ENCODE measurements around the gene USP2.

USP2 gene

DNA sequence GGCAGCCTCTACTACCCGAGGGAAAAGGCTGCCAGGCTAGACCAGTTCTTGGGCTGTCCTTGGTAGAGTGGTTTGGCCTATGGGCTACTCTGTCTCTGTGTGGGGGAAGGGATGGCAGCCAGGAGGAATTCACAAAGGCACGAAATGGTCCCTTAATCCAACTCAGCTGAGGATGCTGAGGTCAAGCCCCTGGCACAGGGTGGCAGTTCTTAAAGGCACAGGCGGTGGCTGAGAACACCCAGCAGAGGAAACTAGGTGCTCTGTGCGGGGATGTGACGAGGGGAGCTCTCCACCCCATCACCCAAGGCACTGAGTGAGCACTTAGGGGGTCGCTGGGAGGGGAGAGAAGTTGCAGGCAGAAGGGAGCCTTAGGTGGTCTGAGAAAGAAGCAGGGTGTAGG is 34.9 kb downstream of the USP2 start, which contains the start of gene MFRP:
Gene MFRP, minus strand, starts transcription at position 101 of the 400 bp plus-strand sequence. CDS start 192 bp downstream, outside the sequence.
- no peak within 1 kb of the TSS for H3K4me3 ChIP-seq
- no peak within 1 kb of the TSS for H3K27ac ChIP-seq
- TF ChIP-seq Cebpa-rat (IDR thresholded peaks at IDR 0.05), result no peak
- H3K4me1 ChIP-seq, result peaks cover 8% of the 10 kb centered on the region
- H3K4me2 ChIP-seq, result no peak within 1 kb of the TSS
- H3K36me3 ChIP-seq, result no peaks in the 10 kb centered on the region
- peaks cover 10% of the 10 kb centered on the region; the same call in 1 of the 2 replicates for H3K27me3 ChIP-seq
- H3K9ac ChIP-seq, result no peak within 1 kb of the TSS
- H4K20me1 ChIP-seq, result no peaks in the 10 kb centered on the region
- no peaks in the 10 kb centered on the region for H3K9me3 ChIP-seq

DNA sequence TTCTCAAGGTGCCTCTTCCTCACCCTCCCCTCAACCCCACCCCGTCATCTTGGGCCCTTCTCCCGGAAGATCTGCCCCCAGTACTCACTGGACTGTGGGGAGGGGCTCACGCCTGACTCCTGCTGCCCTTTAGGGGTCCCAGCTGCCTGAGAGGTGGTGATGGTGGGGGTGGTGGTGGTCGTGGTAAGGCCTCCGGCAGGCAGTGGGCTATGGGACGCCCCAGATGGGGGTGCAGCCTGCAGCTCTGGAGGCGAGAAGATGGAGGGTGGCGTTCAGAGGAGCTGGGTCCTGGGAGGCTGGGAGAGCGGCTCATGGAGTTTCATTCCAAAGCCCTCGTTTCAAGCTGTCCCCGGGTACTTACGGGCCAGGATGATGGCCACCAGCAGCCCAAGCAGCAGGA is 35.8 kb downstream of the USP2 start:
- H3K4me1 ChIP-seq, result peaks cover 17% of the 10 kb centered on the region
- H3K27ac ChIP-seq, result no peak overlapping the region
- H3K4me2 ChIP-seq, result no peak overlapping the region
- H3K9me3 ChIP-seq, result no peaks in the 10 kb centered on the region
- H4K20me1 ChIP-seq, result no peaks in the 10 kb centered on the region
- H3K27me3 ChIP-seq, result peaks cover 19% of the 10 kb centered on the region
- no peak overlapping the region for H3K9ac ChIP-seq
- no peak for TF ChIP-seq Cebpa-rat (IDR thresholded peaks at IDR 0.05)
- no peaks in the 10 kb centered on the region for H3K36me3 ChIP-seq
- H3K4me3 ChIP-seq, result no peak overlapping the region

DNA sequence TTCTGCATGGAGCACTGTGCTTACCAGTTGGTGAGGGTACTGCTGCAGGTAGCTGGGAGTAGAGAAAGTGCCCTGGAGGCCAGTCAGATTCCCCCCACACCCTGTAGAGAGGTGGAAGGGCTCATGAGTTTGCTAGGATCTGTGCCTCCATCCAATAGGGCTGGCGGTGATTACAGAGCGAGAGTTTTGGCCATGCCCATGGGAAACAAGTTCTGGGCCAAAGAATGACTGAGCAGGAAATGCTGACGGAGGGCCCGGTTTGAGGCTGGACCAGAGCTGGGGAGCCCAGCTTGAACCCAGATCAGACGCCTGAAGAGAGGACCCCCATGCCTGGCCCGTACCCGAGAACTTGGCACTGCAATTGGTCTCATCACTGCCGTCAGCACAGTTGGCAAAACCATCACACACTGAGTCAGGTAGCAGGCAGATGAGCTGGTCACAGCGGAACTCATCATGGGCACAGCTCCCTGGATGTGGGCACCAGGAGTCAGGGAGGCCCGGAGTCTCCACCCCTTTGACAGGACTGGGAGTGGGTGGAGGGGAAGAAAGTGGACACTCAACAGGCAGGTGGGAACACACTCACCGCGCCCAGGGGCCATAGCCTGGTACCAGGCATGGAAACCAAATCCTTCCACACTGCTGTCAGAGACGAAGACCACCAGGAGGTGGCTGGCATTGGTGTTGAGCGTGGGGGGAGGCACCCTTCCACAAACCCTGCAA is 37.0 kb downstream of the USP2 start:
- no peak overlapping the region for H3K9ac ChIP-seq
- no peak overlapping the region for H3K27ac ChIP-seq
- H3K4me3 ChIP-seq, result no peak overlapping the region
- no peaks in the 10 kb centered on the region for H3K36me3 ChIP-seq
- H4K20me1 ChIP-seq, result peaks cover 2% of the 10 kb centered on the region
- H3K4me2 ChIP-seq, result no peak overlapping the region
- TF ChIP-seq Cebpa-rat (IDR thresholded peaks at IDR 0.05), result no peak
- H3K27me3 ChIP-seq, result peaks cover 31% of the 10 kb centered on the region
- peaks cover 30% of the 10 kb centered on the region for H3K4me1 ChIP-seq
- no peaks in the 10 kb centered on the region for H3K9me3 ChIP-seq

DNA sequence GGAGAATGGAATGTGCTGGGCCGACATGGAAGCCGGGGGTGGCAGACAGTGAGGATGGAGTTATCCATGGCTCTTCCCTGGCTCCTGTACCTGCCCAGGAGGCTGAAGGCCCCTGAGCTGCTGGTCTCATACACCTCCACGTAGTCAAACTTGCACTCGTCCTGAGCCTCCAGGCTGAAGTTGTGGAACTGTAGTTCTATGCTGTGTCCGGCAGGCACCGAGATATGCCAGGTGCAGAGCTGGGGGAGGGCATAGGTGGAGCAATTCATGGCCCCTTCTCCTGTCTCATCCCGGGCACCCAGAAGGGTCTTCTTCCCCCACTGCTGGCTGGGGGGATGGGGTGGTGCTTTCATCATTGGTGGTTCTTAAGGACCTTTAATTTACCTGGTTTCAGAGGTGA is 37.8 kb downstream of the USP2 start:
- no peaks in the 10 kb centered on the region for H3K36me3 ChIP-seq

DNA sequence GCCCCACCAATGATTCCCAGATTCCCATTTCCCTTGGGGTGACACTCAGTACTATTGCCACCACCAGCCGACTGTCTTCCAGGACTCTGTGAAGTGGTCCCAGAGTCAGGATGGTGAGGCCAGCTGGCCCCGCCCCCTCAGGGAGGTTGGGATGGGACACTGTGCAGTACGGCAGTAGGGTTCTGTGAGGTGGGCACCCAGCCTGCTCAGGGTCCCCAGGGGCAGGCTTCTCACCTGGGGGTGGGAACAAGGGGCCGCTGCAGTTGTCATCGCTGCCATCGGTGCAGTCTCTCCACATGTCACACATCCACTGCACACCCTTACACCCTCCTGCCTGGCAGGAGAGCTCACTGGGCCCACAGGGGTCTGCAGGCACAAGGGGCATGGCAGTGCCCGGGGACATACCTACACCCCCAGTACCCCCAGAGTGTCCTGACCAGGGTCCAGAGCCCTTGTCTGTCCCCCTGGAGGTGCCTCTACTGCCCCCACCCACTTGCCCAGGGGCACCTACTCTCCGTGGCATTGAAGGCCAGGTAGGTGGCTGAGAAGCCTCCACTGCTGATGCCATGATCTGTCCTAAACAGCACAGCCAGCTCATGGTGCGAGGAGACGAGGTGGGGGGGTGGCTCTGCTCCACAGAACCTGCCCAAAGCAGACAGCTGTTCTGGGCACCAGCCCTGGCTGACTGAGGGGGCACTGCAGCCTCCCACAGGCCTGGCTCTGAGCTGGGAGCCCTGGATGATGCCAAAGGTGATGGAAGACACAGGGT is 38.9 kb downstream of the USP2 start:
- Histone ChIP-seq H3K4me1 (peaks cover 49% of the 10 kb centered on the region), H3K27me3 (peaks cover 42% of the 10 kb centered on the region), H3K36me3 (no peaks in the 10 kb centered on the region), H3K4me2 (peak overlapping the region; percentile 98), H3K9me3 (no peaks in the 10 kb centered on the region), H3K4me3 (no peak overlapping the region), H4K20me1 (peaks cover 14% of the 10 kb centered on the region), H3K9ac (no peak overlapping the region), H3K27ac (no peak overlapping the region)
- no peak for TF ChIP-seq Cebpa-rat (IDR thresholded peaks at IDR 0.05)

More for the DNA sequence above, 37.8 kb downstream of the USP2 start:
- H3K9ac ChIP-seq, result no peak overlapping the region
- H3K4me3 ChIP-seq, result no peak overlapping the region
- no peaks in the 10 kb centered on the region for H3K9me3 ChIP-seq
- TF ChIP-seq Cebpa-rat (IDR thresholded peaks at IDR 0.05), result no peak
- peaks cover 10% of the 10 kb centered on the region for H4K20me1 ChIP-seq
- peaks cover 39% of the 10 kb centered on the region for H3K27me3 ChIP-seq
- peaks cover 37% of the 10 kb centered on the region for H3K4me1 ChIP-seq
- no peak overlapping the region for H3K4me2 ChIP-seq
- H3K27ac ChIP-seq, result no peak overlapping the region

DNA sequence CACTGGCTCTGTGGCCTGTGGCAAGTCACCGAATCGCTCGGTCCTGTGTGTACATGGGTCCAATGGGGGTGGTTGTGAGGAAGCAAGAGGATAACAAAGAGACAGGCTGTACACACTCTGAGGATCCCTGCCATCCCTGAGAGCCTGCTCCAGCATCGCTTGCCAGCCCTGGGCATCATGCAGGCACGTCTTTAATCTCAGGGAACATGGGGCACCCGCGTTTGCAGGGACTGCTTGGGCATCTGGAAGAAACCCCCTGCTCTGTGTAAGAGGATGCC is 39.5 kb downstream of the USP2 start:
- H3K4me3 ChIP-seq, result no peak overlapping the region
- no peak for TF ChIP-seq Cebpa-rat (IDR thresholded peaks at IDR 0.05)
- H3K27me3 ChIP-seq, result peaks cover 42% of the 10 kb centered on the region
- H3K4me1 ChIP-seq, result peaks cover 55% of the 10 kb centered on the region
- H3K9ac ChIP-seq, result no peak overlapping the region
- H3K36me3 ChIP-seq, result no peaks in the 10 kb centered on the region
- H3K9me3 ChIP-seq, result no peaks in the 10 kb centered on the region
- no peak overlapping the region for H3K27ac ChIP-seq
- peaks cover 14% of the 10 kb centered on the region for H4K20me1 ChIP-seq
- H3K4me2 ChIP-seq, result peak overlapping the region; percentile 98

DNA sequence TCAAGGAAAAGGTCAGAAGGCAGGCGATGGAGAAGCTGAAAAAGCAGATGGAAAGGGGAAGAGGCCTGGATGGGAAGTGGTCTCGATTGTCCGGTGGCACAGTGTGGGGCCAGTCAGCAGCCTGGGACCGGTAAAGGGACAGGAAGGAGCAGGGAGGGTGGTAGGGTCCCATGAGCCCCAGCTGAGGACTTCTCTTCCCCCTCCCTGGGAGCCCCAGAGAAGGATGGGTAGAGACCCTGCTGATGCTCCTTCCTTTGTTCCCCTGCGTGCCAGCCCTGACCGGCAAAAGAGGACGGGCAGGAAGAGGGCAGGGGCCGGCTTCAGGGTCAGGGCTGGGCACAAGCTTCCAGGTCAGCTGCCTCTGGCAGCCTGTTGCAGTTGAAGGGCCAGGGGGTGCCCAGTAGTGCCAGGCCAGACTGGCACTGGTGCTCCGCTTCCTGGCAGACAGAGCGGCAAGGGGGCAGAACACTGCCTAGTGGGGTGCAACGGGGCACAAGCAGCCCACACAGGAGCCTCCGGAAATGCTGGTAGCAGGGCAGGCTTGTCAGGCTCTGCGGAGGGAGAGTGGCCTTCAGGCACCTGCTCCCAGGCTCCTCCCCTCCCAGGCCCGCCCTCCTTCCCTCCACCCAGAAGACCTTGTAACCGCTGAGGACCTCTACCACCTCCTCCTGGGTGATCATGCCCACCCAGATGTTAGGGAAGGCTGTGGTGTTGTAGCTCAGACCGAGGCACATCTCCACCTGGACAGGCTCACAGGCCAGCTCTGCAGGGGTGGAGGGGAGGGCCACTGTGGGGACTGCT is 40.1 kb downstream of the USP2 start:
- H3K9ac ChIP-seq, result peak overlapping the region; percentile 39; the same call in 1 of the 2 replicates
- peak overlapping the region; percentile 98 for H3K4me2 ChIP-seq
- peaks cover 14% of the 10 kb centered on the region for H4K20me1 ChIP-seq
- H3K27me3 ChIP-seq, result peaks cover 42% of the 10 kb centered on the region
- H3K36me3 ChIP-seq, result no peaks in the 10 kb centered on the region
- TF ChIP-seq Cebpa-rat (IDR thresholded peaks at IDR 0.05), result no peak
- H3K9me3 ChIP-seq, result no peaks in the 10 kb centered on the region
- peaks cover 60% of the 10 kb centered on the region for H3K4me1 ChIP-seq
- peak overlapping the region; percentile 61; the same call in 1 of the 2 replicates for H3K27ac ChIP-seq
- peak overlapping the region; percentile 67 for H3K4me3 ChIP-seq

DNA sequence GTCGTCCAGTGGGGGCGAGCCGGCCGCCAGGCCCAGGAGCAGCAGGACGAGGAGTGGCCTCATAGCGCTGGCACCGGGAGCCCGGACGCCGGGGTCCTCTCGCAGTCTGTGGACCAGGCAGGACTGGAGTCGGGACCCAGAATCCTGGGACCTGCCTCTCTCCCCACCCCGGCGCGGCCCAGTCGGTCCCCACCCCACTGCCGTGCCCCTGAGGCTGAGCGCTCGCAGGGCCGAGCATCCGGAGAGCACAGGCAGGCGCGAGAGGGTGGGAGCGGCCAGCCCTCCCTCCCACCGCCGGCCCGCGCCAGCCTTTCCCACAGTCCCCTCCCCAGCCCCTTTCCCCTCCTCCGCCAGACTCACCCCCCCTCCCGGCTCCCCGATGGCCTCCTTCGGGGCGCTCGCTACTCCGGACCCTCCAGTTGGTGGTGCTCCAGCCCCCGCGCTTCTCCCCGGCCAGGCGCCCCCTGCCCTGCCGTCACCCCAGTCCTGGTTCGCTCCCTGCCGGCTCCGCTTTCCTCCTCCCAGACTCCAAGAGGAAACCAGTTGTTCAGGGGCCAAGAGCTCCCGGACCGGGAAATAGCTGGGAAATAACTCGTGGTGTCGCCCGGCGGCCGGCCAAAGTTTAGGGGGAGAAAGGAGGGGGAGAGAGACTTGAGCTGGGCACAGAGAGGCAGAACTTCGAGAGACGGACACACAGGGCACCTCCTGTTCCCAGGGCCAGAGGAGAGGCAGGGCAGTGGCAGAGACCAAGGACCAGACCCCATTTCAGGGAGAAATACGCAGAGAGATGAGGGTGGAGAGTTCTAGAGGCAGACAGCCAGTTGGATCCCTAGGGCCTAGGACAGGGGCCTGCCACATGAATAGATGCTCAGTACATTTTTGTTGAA is 40.9 kb downstream of the USP2 start, which contains the start of gene C1QTNF5:
Gene C1QTNF5, minus strand, starts transcription at position 549 of the 887 bp plus-strand sequence. Its CDS starts 486 bp downstream, at position 63.
- peaks cover 42% of the 10 kb centered on the region for H3K27me3 ChIP-seq
- TF ChIP-seq Cebpa-rat (IDR thresholded peaks at IDR 0.05), result no peak
- peaks cover 68% of the 10 kb centered on the region for H3K4me1 ChIP-seq
- peak within 1 kb of the TSS; percentile 64 for H3K27ac ChIP-seq
- H3K9me3 ChIP-seq, result no peaks in the 10 kb centered on the region
- peak within 1 kb of the TSS; percentile 98 for H3K4me2 ChIP-seq
- H3K4me3 ChIP-seq, result peak within 1 kb of the TSS; percentile 67
- peaks cover 14% of the 10 kb centered on the region for H4K20me1 ChIP-seq
- peak within 1 kb of the TSS; percentile 69 for H3K9ac ChIP-seq
- peaks cover 6% of the 10 kb centered on the region; the same call in 1 of the 2 replicates for H3K36me3 ChIP-seq
